ENCODE measurements around the gene BAZ1A.
"Not testable (repeated sequence)": the region's sequence is repeated elsewhere in the genome, so short reads cannot be mapped to it uniquely, and the experiment has no call there.

The BAZ1A gene

DNA sequence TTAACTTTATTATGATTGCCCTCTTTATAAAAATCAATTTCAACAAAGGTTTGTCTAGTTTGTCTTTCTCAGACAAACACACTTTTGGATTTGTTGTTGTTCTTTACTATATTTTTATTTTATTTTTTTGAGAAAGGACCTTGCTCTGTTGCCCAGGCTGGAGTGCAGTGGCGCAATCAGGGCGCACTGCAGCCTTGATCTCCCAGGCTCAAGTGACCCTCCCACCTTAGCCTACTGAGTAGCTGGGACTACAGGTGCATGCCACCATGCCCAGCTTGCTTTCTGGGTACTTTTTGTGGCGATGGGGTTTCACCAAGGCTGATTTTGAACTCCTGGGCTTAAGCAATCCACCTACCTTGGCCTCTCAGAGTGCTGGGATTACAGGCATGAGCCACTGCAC, 96.4 kb downstream of the BAZ1A start:
- DNase-seq, result no peak

GRCh38 chr14:34776611-34777010, 98.5 kb downstream of the BAZ1A start:
- DNase-seq, result no peak

- no peak for DNase-seq
Measured at GRCh38 chr14:34775922-34776321, 99.2 kb downstream of the BAZ1A start.

GRCh38 chr14:34775342-34775741, 99.8 kb downstream of the BAZ1A start:
- no peak for DNase-seq

DNA sequence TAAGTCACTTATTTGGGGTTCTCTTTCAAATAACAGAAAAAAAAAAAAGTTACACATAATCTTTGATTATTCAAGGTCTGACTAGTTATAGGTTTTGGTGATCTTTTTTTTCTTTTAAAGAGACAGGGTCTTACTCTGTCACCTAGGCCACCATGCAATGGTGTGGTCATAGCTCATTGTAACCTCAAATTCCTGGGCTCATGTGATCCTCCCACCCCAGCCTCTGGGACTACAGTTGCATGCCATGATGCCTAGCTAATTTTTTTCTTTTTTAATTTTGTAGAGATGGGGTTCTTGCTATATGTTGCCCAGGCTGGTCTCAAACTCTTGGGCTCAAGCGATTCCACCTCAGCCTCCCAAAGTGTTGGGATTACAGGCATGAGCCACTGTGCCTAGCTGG, 104.3 kb downstream of the BAZ1A start:
- DNase-seq, result no peak

DNA sequence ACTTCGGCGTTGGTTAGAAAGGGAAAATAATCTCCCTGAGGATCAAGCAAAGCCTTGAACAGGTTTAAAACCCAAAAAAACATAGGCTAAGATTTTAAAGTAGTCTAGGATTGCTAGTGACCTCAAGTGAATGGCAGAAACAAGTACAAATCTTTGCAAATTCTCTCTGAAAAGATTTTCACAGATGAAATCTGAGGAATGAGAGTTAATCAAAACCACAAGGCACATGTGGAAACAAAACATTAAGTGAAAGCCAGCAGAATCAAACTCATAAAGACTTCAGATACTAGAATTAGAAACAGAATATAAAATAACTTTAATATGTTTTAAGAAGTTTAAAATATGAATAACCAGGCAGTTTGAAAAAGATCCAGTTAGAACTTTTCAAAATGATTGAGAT, 108.6 kb downstream of the BAZ1A start:
- no peak for DNase-seq

- no peak for DNase-seq
Measured at GRCh38 chr14:34766060-34766459, 109.1 kb downstream of the BAZ1A start.

GRCh38 chr14:34755215-34755614, 119.9 kb downstream of the BAZ1A start:
- no peak for DNase-seq

- DNase-seq, result no peak
Measured at GRCh38 chr14:34754687-34755086, 120.5 kb downstream of the BAZ1A start.

- no peak for DNase-seq
Measured at GRCh38 chr14:34750670-34751069, 124.5 kb downstream of the BAZ1A start.

- DNase-seq, result no peak
Measured at GRCh38 chr14:34750233-34750632, 124.9 kb downstream of the BAZ1A start.

DNA sequence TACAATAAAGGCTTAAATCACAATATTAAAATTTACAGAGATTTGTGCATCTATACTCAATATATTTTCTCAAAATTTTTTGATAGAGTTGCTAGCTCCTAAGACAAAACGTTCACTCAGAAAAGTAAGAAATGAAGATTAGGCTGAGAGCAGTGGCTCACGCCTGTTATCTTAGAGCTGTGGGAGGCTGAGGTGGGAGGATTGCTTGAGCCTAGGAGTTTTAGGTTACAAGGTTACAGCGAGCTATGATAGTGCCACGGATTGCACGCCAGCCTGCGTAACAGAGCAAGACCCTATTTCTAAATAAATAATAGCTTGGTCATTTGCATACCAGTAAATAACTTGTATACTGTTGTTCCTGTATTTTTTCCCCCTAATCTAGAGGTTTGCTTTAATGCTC, 125.8 kb downstream of the BAZ1A start:
- DNase-seq, result no peak

DNA sequence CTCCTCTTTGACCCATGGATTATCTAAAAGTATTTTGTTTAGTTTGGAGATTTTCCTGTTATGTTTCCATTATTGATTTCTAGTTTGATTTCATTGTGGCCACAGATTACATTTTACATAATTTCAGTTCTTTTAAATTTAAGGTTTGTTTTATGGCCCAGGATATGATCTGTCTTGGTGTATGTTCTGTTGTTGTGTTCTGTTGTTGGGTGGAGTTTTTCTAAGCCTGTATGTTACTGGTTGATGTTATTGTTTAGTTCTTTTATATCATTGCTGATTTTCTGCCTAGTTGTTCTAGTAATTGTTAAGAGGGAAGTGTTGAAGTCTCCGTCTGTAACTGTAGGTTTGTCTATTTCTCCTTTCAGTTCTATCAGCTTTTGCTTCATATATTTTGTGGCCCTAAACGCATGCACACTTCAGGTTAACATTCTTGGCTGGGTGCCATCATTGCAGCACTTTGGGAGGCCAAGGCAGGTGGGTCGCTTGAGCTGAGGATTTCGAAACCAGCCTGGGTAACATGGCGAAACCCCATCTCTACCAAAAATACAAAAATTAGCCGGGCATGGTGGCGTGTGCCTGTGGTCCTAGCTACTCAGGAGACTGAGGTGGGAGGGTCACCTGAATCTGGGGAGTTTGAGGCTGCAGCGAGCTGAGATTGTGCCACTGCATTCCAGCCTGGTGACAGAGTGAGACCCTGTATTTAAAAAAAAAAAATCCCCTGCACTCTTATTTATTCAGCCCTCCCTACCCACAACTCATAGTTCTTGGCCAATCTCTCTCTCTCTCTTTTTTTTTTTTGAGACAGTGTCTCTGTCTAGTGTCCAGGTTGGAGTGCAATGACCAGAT, 132.7 kb downstream of the BAZ1A start:
- no peak for DNase-seq

DNA sequence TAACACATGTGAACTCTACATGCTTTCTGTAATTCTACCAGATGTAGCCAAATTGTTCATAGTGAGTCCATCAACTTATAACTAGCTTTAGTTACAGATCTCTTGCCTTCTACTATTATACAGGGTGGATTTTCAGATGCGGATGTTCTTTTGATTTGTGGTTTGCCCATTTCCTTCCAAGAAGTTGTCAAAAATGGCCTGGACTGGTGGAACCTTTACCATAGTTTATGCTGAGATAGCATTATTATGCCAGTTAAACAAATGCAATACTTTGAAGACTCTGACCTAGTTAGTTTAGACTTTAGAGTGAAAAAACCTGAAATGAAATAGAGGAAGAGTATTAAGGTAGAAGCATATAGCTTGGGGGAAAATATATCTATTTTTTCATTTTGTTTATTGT, 133.3 kb downstream of the BAZ1A start:
- no peak for DNase-seq

DNA sequence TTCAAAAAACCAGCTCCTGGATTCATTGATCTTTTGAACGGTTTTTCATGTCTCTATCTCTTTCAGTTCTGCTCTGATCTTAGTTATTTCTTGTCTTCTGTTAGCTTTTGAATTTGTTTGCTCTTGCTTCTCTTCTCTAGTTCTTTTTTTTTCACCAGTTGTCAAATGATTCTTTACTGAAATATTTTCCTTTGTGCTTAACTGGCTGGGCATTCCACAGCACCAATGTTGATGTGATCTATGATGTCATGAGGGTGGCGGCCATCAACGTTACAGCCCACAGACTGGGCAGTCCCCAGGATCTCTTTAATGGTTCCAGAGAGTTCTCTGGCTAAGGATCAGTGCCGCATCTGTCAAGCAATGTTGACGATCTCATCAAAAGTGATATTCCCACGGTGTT, 135.0 kb downstream of the BAZ1A start:
- DNase-seq, result not testable (repeated sequence)

DNA sequence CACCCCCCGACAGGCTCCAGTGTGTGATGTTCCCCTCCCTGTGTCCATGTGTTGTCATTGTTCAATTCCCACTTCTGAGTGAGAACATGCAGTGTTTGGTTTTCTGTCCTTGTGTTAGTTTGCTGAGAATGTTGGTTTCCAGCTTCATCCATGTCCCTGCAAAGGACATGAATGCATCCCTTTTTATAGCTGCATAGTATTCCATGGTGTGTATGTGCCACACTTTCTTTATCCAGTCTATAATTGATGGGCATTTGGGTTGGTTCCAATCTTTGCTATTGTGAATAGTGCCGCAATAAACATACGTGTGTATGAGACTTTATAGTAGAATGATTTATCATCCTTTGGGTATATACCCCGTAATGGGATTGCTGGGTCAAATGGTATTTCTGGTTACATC, 138.1 kb downstream of the BAZ1A start:
- DNase-seq, result not testable (repeated sequence)

DNA sequence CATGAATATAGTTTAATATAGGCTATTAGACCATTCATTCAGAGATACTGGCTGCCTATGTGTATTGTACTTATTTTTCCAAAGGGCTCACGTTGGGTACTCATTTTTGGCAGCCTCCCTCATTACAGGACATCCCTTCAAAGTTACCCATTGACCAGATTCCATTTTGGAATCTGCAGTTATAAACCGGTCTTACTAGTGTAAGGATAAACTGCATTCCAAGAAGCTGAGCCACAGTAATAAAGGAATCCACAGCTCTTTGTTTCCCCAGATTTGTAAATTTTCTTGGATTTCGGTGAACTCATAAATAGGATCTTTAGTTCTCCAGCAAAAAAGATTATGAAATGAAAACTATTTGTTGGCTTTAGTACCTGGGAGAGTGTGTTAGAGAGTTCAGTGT, 141.9 kb downstream of the BAZ1A start:
- DNase-seq, result no peak

DNA sequence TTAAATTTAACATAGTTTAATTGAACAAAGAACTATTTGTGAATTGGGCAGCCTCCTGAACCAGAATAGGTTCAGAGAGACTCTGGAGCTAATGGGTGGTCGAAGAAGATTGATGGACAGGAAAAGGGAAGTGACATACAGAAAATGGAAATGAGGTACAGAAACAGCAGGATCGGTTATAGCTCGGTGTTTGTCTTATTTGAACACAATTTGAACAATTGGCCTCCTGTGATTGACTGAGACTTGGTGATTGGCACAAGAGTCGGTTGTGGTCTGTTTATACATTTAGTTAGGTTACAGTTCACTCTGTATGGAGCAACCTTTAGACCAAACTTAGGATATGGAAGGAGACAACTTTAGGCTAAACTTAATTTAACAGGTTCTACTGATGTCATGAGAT, 142.4 kb downstream of the BAZ1A start:
- no peak for DNase-seq

GRCh38 chr14:34723867-34724266, 151.3 kb downstream of the BAZ1A start:
- no peak for DNase-seq

- DNase-seq, result peak; percentile 1
Measured at GRCh38 chr14:34722723-34723545, 152.2 kb downstream of the BAZ1A start.

DNA sequence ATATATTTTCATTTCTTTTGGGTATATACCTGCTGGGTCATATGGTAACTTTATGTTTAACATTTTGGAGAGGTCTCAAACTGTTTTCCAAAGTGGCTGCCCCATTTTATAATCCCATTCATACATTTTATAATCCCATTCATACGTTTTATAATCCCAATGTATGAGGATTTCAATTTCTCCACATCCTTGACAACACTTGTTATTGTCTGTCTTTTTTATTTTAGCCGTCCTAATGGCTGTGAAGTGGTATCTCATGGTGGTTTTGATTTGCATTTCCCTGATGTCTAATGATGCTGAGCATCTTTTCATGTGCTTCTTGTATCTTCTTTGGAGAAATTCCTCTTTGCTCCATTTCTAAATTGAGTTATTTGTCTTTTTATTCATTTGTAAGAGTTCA, 154.0 kb downstream of the BAZ1A start:
- no peak for DNase-seq

GRCh38 chr14:34718750-34719304, 156.3 kb downstream of the BAZ1A start:
- no peak for DNase-seq

- DNase-seq, result no peak
Measured at GRCh38 chr14:34715127-34715863, 159.9 kb downstream of the BAZ1A start.

All from GDM1 (cell line).